Uterus (tissue), 2 donors: ENCODE results near the gene WDR19.

Experiments
- POLR2A ChIP-seq, 2 donors: fragments of 450-650 bp; IDR thresholded peaks; one replicate each; pipeline ENCODE4 v1.6.1; 2016; ENCODE audit warnings: antibody characterized with exemption in 2 of 2, mild to moderate bottlenecking in 1 of 2, moderate library complexity in 1 of 2
- TF ChIP-seq, protein P1 (sequence below), 4 experiments: fragments of 200-600 bp in 2 of 4; fragments of 450-650 bp in 2 of 4; sonication (generic) in 2 of 4; IDR thresholded peaks; one replicate each; pipeline ENCODE4 v1.5.1; 2016 to 2019; ENCODE audit warnings: antibody characterized with exemption in 4 of 4, mild to moderate bottlenecking in 2 of 4, moderate library complexity in 1 of 4

DNA sequence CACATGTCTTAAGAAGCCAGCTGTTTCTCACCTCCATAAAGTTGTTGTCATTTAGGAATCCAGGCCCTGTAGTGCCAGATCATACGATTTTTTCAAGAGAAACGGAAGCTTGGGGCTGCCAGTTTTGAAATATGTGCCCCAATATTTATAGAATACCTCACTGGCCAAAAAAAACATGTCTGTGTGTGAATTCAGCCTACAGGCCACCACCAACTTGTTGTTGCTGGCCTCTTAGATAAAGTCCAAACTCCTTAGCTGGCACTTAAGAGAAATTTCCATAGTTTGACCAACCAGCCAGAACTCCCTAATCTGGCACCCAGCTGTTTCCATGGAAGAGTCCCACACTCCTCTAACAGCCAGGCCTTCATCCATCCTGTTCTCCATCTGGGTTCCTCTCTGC lies 74.1 kb downstream of the WDR19 start:
- TF ChIP-seq, protein P1, sequence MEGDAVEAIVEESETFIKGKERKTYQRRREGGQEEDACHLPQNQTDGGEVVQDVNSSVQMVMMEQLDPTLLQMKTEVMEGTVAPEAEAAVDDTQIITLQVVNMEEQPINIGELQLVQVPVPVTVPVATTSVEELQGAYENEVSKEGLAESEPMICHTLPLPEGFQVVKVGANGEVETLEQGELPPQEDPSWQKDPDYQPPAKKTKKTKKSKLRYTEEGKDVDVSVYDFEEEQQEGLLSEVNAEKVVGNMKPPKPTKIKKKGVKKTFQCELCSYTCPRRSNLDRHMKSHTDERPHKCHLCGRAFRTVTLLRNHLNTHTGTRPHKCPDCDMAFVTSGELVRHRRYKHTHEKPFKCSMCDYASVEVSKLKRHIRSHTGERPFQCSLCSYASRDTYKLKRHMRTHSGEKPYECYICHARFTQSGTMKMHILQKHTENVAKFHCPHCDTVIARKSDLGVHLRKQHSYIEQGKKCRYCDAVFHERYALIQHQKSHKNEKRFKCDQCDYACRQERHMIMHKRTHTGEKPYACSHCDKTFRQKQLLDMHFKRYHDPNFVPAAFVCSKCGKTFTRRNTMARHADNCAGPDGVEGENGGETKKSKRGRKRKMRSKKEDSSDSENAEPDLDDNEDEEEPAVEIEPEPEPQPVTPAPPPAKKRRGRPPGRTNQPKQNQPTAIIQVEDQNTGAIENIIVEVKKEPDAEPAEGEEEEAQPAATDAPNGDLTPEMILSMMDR (IDR thresholded peaks at IDR 0.05): no peak
- TF ChIP-seq POLR2A (IDR thresholded peaks at IDR 0.05): no peak
